ENCODE results near the gene ANKRD37.

The ANKRD37 gene

DNA sequence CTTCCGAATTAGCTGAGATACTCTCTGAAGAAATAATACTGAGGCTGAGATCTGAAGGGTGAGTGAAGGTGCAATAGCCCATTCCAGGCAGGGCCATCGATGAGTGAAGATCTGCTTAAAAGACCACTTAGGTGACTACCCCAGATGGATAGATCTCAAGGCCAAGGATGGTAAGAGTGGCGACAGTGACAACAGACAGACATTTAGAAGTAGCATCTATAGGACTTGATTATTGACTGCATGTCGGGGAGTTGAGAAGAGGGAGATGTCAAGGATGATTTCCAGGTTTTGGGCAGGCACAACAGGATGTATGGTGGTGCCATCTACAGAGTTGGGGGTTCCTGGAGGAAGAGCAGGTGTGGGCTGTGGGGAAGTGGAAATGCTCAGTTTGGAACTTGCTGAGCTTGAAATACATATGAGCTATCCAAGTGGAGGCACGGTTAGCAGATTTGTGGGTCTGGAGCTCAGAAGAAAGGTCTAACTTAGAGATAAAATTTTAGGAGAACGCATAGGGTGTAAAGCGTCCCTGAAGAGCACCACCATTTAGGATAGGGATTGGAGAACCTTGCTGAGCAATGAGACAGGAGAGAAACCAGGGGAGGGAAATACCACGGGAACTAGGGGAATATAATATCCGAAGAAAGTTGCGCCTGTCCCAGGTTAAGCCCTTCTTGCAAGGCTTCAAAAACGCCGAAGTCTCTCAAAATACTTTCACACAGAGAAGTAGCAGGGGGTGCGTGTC lies 28.4 kb downstream of the ANKRD37 start:
- peak in 1 of 2 donors; percentile 12 for DNase-seq

GRCh38 chr4:185425647-185426352 lies 29.2 kb downstream of the ANKRD37 start, which contains the start of gene UFSP2:
UFSP2 (minus strand) TSS chr4:185425964; CDS start chr4:185425868, 96 bp downstream.
- DNase-seq, result peak; percentile 91 to 94

GRCh38 chr4:185426960-185427688 lies 30.5 kb downstream of the ANKRD37 start:
- no peak for DNase-seq

DNA sequence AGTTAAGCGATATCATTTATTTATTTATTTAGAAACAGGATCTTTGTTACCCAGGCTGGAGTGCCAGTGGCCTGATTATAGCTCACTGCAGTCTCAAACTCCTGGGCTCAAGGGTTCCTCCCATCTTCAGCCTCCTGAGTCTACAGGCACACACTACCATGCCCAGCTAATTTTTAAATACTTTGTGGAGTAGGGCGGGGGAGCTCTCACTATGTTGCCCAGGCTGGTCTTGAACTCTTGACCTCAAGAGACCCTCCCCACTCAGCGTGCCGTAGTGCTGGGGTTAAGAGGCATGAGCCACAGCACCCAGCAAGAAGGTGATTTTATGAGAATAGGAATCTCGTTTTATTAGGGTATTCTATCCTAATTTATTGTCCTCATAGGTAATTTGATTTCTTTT lies 33.0 kb downstream of the ANKRD37 start:
- no peak for DNase-seq

DNA sequence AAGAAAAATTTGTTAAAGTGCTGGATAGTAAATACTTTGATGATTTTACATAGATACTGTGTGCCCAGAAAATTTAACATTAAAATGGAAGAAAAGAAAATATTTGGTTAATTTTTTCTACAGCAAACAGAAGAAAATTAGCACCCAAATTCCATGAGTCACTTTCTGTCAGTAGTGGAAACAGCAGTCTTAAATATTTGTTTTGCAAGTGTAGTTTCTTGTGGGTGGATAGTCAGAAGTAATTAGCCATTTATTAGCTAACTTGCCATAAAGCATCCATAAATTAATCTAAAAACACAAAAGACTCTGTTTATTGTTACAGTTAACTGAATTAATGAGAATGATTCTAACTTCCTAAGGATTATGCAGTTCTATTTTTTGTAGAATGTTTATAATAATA lies 38.8 kb downstream of the ANKRD37 start:
- no peak for DNase-seq

- no peak for DNase-seq
These were observed 41.2 kb downstream of the ANKRD37 start for GRCh38 chr4:185437809-185438208.

DNA sequence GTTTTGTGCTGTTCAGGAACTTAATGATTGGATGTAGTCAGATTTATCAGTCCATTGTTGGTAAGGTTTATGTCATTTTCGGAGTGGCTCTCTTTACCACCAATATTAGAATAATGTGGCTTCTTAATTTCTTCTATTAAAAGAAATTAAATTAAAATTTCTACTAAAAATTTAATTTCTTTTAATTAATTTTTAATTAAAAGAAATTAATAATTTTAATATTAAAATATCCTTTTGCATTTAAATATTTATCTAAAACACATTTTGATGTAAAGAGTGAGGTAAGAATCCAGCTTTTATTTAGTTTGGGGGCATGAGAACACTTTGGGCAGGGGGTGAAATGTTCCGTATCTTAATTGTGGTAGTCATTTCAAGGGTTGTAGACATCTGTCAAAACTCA lies 44.8 kb downstream of the ANKRD37 start:
- no peak for DNase-seq

- DNase-seq, result no peak
These were observed 48.6 kb downstream of the ANKRD37 start for GRCh38 chr4:185445209-185445608.

Measured in CD4-positive, alpha-beta T cell treated with Interleukin-4 for 1 hour (primary cell).